Smooth muscle cell (in vitro differentiated cells): ENCODE data around the gene PGAM1. TPM values are rescaled to one million over a fixed set of nuclear protein-coding genes. Genes with fewer than 3 reads are reported as not detected.
A peak's percentile ranks its signal among the peaks of the same experiment; 100 is the strongest.

Experiments used
- DNase-seq: peaks from one replicate; lab custom pipeline; 2025; ENCODE audit not compliant: unreplicated experiment; lab: John Stamatoyannopoulos, UW
- H2AFZ ChIP-seq: fragments of 200-600 bp; sonication (generic); 2 replicates; pipeline ENCODE4 v1.6.0; 2016; ENCODE audit warnings: antibody characterized with exemption, low read depth, mild to moderate bottlenecking
- H3F3A ChIP-seq: fragments of 200-600 bp; sonication (generic); 2 replicates; pipeline ENCODE4 v1.6.0; 2017; ENCODE audit warnings: antibody characterized with exemption, low read depth
- H3K27ac ChIP-seq: fragments of 200-600 bp; sonication (generic); 2 replicates; pipeline ENCODE4 v1.5.1; 2016; ENCODE audit warnings: low read depth, mild to moderate bottlenecking
- H3K27me3 ChIP-seq: fragments of 200-600 bp; sonication (generic); 2 replicates; pipeline ENCODE4 v1.6.1; 2016; ENCODE audit warnings: low read depth, mild to moderate bottlenecking
- H3K36me3 ChIP-seq: fragments of 200-600 bp; sonication (generic); 2 replicates; pipeline ENCODE4 v1.5.1; 2016; ENCODE audit warnings: low read depth
- H3K4me1 ChIP-seq: fragments of 200-600 bp; sonication (generic); 2 replicates; pipeline ENCODE4 v1.5.1; 2016; ENCODE audit warnings: low read depth
- H3K4me2 ChIP-seq: fragments of 200-600 bp; sonication (generic); 2 replicates; pipeline ENCODE4 v1.6.0; 2016; ENCODE audit warnings: mild to moderate bottlenecking
- H3K4me3 ChIP-seq: fragments of 200-600 bp; sonication (generic); 2 replicates; pipeline ENCODE4 v1.5.1; 2016; ENCODE audit warnings: mild to moderate bottlenecking
- H3K79me2 ChIP-seq: fragments of 200-600 bp; sonication (generic); 2 replicates; pipeline ENCODE4 v1.6.0; 2016; ENCODE audit warnings: low read depth, mild to moderate bottlenecking
- H3K9ac ChIP-seq: fragments of 200-600 bp; sonication (generic); 2 replicates; pipeline ENCODE4 v1.6.0; 2016; ENCODE audit warnings: low read depth
- H3K9me3 ChIP-seq: fragments of 200-600 bp; sonication (generic); replicated peaks from 2 replicates; pipeline ENCODE4 v1.5.1; 2016; ENCODE audit warnings: low read depth
- H4K20me1 ChIP-seq: fragments of 200-600 bp; sonication (generic); 2 replicates; pipeline ENCODE4 v1.6.0; 2016; ENCODE audit warnings: low read depth
- WGBS: methylation state at CpG from one replicate; pipeline ENCODE4 v1.1.7; 2016; ENCODE audit warnings: low lambda C conversion rate; 5-methylcytosine and 5-hydroxymethylcytosine counted together
- polyA plus RNA-seq: library from polyadenylated mRNA; unstranded; fragments of >200 nt; fragmentation: Nextera tagmentation; extraction: Ambion mirVana; gene quantifications from 2 replicates; pipeline ENCODE4 v1.2.1, GENCODE V29; 2016
- total RNA-seq: library from RNA; depleted of rRNA; stranded (reverse); fragments of >200 nt; gene quantifications from 2 replicates; pipeline ENCODE4 v1.2.3, GENCODE V29; 2014
- TF ChIP-seq, protein P1 (sequence below): fragments of 200-600 bp; sonication (generic); IDR thresholded peaks from 2 replicates; pipeline ENCODE4 v1.5.1; 2017; ENCODE audit warnings: borderline replicate concordance, mild to moderate bottlenecking, antibody characterized with exemption; ENCODE audit not compliant: insufficient read depth, poor library complexity, severe bottlenecking

PGAM1 gene
- total RNA-seq (725 and 787 TPM in 2 replicates), polyA plus RNA-seq (921 and 957 TPM in 2 replicates)

DNA sequence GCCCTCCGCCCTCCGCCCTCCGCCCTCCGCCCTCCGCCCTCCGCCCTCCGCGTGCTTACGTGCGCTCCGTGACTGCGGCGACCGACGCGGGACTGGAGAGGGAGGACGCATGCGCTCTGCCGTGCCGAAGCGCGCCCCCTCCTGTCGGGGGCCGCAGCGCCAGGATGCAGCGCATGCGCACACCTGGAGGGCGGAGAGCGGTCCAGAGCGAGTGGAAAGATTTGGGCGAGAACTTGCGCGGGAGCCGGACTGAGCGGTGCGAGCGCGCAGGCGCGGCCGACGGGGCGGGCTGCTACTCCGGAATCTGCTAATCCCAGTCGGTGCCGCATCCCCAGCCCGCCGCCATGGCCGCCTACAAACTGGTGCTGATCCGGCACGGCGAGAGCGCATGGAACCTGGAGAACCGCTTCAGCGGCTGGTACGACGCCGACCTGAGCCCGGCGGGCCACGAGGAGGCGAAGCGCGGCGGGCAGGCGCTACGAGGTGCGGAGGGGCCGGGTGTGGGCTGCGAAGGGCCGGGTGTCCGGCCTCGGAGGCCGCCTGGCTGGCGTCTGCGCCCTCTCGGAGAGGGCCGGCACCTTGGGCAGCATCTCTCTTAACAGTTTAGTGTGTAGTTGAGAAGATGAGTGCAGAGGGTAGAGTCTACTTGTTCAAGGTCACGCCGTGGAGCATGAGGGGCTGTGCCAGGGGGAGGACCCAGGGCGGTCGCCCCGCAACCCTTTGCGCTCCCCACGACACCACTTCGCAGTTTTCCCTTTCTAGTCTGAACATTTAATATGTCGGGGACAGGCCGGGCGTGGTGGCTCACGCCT lies at the start of gene PGAM1:
Gene PGAM1, plus strand, starts transcription at position 228 of the 812 bp plus-strand sequence. Its CDS starts 117 bp downstream, at position 345.
- TF ChIP-seq, protein P1, sequence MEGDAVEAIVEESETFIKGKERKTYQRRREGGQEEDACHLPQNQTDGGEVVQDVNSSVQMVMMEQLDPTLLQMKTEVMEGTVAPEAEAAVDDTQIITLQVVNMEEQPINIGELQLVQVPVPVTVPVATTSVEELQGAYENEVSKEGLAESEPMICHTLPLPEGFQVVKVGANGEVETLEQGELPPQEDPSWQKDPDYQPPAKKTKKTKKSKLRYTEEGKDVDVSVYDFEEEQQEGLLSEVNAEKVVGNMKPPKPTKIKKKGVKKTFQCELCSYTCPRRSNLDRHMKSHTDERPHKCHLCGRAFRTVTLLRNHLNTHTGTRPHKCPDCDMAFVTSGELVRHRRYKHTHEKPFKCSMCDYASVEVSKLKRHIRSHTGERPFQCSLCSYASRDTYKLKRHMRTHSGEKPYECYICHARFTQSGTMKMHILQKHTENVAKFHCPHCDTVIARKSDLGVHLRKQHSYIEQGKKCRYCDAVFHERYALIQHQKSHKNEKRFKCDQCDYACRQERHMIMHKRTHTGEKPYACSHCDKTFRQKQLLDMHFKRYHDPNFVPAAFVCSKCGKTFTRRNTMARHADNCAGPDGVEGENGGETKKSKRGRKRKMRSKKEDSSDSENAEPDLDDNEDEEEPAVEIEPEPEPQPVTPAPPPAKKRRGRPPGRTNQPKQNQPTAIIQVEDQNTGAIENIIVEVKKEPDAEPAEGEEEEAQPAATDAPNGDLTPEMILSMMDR = peak; percentile 59
- H3K9me3 ChIP-seq = no peaks in the 10 kb centered on the region
- H3K27me3 ChIP-seq = no peaks in the 10 kb centered on the region
- H3K27ac ChIP-seq = peak within 1 kb of the TSS; percentile 90
- peaks cover under 1% of the 10 kb centered on the region for H3K36me3 ChIP-seq
- DNase-seq = peak; percentile 85
- H3F3A ChIP-seq = peaks cover 30% of the 10 kb centered on the region
- peaks cover 42% of the 10 kb centered on the region for H4K20me1 ChIP-seq
- H2AFZ ChIP-seq = peak within 1 kb of the TSS; percentile 80
- H3K4me1 ChIP-seq = peaks cover 10% of the 10 kb centered on the region
- peak within 1 kb of the TSS; percentile 94 for H3K4me2 ChIP-seq
- 3% methylated on average over 87 of the region's 90 CpGs for WGBS
- peak within 1 kb of the TSS; percentile 78 for H3K9ac ChIP-seq
- H3K4me3 ChIP-seq = peak within 1 kb of the TSS; percentile 81
- H3K79me2 ChIP-seq = peaks cover 48% of the 10 kb centered on the region

GRCh38 chr10:97376413-97376812 lies 49.6 kb upstream of the PGAM1 start:
- TF ChIP-seq, protein P1 = no peak
- H3K9ac ChIP-seq = no peak overlapping the region

GRCh38 chr10:97378933-97379921 lies 46.8 kb upstream of the PGAM1 start:
- no peak overlapping the region for H3K4me3 ChIP-seq
- no peak overlapping the region for H3K27ac ChIP-seq
- 96% methylated on average over 15 of the region's 15 CpGs for WGBS
- no peak overlapping the region for H3K4me2 ChIP-seq
- no peak for DNase-seq
- no peaks in the 10 kb centered on the region for H4K20me1 ChIP-seq
- no peaks in the 10 kb centered on the region for H3K27me3 ChIP-seq
- H3K9me3 ChIP-seq = no peaks in the 10 kb centered on the region
- H3F3A ChIP-seq = no peaks in the 10 kb centered on the region
- no peaks in the 10 kb centered on the region for H3K79me2 ChIP-seq
- no peaks in the 10 kb centered on the region for H3K4me1 ChIP-seq
- H3K36me3 ChIP-seq = peaks cover 4% of the 10 kb centered on the region
- no peak overlapping the region for H2AFZ ChIP-seq
- TF ChIP-seq, protein P1 = no peak
- H3K9ac ChIP-seq = no peak overlapping the region

More at GRCh38 chr10:97376413-97376812, 49.6 kb upstream of the PGAM1 start:
- H2AFZ ChIP-seq = no peak overlapping the region
- no peak overlapping the region for H3K4me3 ChIP-seq
- no peaks in the 10 kb centered on the region for H3K27me3 ChIP-seq
- 92% methylated on average over 6 of the region's 6 CpGs for WGBS
- H3K27ac ChIP-seq = no peak overlapping the region
- H3K79me2 ChIP-seq = no peaks in the 10 kb centered on the region
- no peaks in the 10 kb centered on the region for H3K36me3 ChIP-seq
- H3F3A ChIP-seq = no peaks in the 10 kb centered on the region
- no peaks in the 10 kb centered on the region for H3K4me1 ChIP-seq
- no peaks in the 10 kb centered on the region for H4K20me1 ChIP-seq
- no peak overlapping the region for H3K4me2 ChIP-seq
- no peaks in the 10 kb centered on the region for H3K9me3 ChIP-seq
- DNase-seq = no peak
